Esophagus muscularis mucosa (tissue), 3 donors: ENCODE results near the gene THOC6.

Source experiments
- CTCF ChIP-seq, 3 experiments: fragments of 200-600 bp in 2 of 3; fragments of 450-650 bp in 1 of 3; sonication (generic) in 2 of 3; IDR thresholded peaks; one replicate each; pipeline ENCODE4 v1.5.1; 2017 to 2019; ENCODE audit warnings: antibody characterized with exemption in 3 of 3, mild to moderate bottlenecking in 2 of 3, moderate library complexity in 1 of 3
- POLR2A ChIP-seq: fragments of 450-650 bp; IDR thresholded peaks from one replicate; pipeline ENCODE4 v1.6.1; 2017; ENCODE audit warnings: antibody characterized with exemption, moderate library complexity, mild to moderate bottlenecking, low read depth
- POLR2AphosphoS5 ChIP-seq, 2 donors: sonication (generic); formaldehyde crosslinking; IDR thresholded peaks; one replicate each; pipeline ENCODE4 v1.6.1; 2017; ENCODE audit warnings: antibody characterized with exemption in 2 of 2

GRCh38 chr16:3059041-3059722 is 35.3 kb downstream of the THOC6 start:
- TF ChIP-seq POLR2AphosphoS5 (IDR thresholded peaks at IDR 0.05) (peak; percentile 56 to 80), CTCF (IDR thresholded peaks at IDR 0.05) (peak; percentile 95 to 99 (median 97)), POLR2A (no peak)
